Measurements from ENCODE around the gene MGAT4C. TPM values are rescaled to one million over a fixed set of nuclear protein-coding genes. Genes with fewer than 3 reads are reported as not detected.

MGAT4C gene
- total RNA-seq, 2 donors from 2014 or later: 0.11 to 1.8 TPM

DNA sequence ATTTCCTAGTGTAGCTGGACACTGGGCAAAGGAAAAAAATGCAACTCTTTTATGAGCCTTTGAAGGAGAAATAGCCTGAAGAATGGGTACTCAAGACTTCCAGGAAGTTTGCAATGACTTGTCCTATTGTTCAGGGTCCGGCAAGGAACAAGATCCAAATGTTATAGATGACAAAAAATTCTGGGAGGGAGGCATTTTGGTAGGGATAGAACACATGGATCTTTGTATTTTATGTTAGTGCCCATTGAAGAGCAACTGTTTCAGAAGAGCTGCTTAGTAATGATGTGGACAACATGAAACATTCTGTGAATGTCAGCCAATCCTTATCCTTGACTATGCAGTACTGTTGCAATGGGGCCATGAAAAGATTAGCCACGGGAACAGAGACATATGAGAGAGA is 138.0 kb downstream of the MGAT4C start:
- Mint-ChIP-seq H3K4me1 (peaks cover 4% of the 10 kb centered on the region), H3K27me3 (ENCODE audit: insufficient read depth) (no peaks in the 10 kb centered on the region), H3K9me3 (no peaks in the 10 kb centered on the region), H3K36me3 (ENCODE audit: low read depth) (no peaks in the 10 kb centered on the region), H3K27ac (no peak overlapping the region), H3K4me3 (no peak overlapping the region)
- no peak overlapping the region for H3K4me3 ChIP-seq (ENCODE audit: low read length)
- peaks cover 4% of the 10 kb centered on the region for H3K4me1 ChIP-seq (ENCODE audit: control insufficient read depth, insufficient read depth, low read length)
- TF ChIP-seq, protein P1, sequence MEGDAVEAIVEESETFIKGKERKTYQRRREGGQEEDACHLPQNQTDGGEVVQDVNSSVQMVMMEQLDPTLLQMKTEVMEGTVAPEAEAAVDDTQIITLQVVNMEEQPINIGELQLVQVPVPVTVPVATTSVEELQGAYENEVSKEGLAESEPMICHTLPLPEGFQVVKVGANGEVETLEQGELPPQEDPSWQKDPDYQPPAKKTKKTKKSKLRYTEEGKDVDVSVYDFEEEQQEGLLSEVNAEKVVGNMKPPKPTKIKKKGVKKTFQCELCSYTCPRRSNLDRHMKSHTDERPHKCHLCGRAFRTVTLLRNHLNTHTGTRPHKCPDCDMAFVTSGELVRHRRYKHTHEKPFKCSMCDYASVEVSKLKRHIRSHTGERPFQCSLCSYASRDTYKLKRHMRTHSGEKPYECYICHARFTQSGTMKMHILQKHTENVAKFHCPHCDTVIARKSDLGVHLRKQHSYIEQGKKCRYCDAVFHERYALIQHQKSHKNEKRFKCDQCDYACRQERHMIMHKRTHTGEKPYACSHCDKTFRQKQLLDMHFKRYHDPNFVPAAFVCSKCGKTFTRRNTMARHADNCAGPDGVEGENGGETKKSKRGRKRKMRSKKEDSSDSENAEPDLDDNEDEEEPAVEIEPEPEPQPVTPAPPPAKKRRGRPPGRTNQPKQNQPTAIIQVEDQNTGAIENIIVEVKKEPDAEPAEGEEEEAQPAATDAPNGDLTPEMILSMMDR (conservative IDR thresholded peaks at IDR 0.05): no peak
- H3K9ac ChIP-seq (ENCODE audit: extremely low read depth, low read length, poor library complexity, severe bottlenecking): no peak overlapping the region
- no peaks in the 10 kb centered on the region for H3K9me3 ChIP-seq (ENCODE audit: control insufficient read depth, low read length)
- no peaks in the 10 kb centered on the region for H3K36me3 ChIP-seq (ENCODE audit: control insufficient read depth, insufficient read depth, low read length)
- WGBS, 2 experiments (ENCODE audit: insufficient coverage in 1 of 2, insufficient read length in 1 of 2): 77 to 85% methylated on average over 2 of the region's 2 CpGs
- DNase-seq: no peak
- H3K27me3 ChIP-seq (ENCODE audit: control insufficient read depth, insufficient read depth, low read length, poor library complexity, severe bottlenecking): no peaks in the 10 kb centered on the region
- H3K27ac ChIP-seq (ENCODE audit: low read depth, low read length): no peak overlapping the region

- Histone ChIP-seq H3K4me1 (ENCODE audit: control insufficient read depth, insufficient read depth, low read length) (peaks cover 7% of the 10 kb centered on the region), H3K27me3 (ENCODE audit: control insufficient read depth, insufficient read depth, low read length, poor library complexity, severe bottlenecking) (no peaks in the 10 kb centered on the region), H3K9ac (ENCODE audit: extremely low read depth, low read length, poor library complexity, severe bottlenecking) (no peak overlapping the region), H3K36me3 (ENCODE audit: control insufficient read depth, insufficient read depth, low read length) (no peaks in the 10 kb centered on the region), H3K27ac (ENCODE audit: low read depth, low read length) (no peak overlapping the region), H3K9me3 (ENCODE audit: control insufficient read depth, low read length) (no peaks in the 10 kb centered on the region), H3K4me3 (ENCODE audit: low read length) (no peak overlapping the region)
- Mint-ChIP-seq H3K4me1 (peaks cover 5% of the 10 kb centered on the region), H3K36me3 (ENCODE audit: low read depth) (no peaks in the 10 kb centered on the region), H3K4me3 (no peak overlapping the region), H3K9me3 (no peaks in the 10 kb centered on the region), H3K27ac (no peak overlapping the region), H3K27me3 (ENCODE audit: insufficient read depth) (no peaks in the 10 kb centered on the region)
- TF ChIP-seq, protein P1 (conservative IDR thresholded peaks at IDR 0.05): no peak
- no peak for DNase-seq
- no CpG with 5 or more reads among the region's 1 CpG for WGBS, 2 experiments (ENCODE audit: insufficient coverage in 1 of 2, insufficient read length in 1 of 2)
Observed at GRCh38 chr12:86117711-86118110, 138.5 kb downstream of the MGAT4C start.

- Histone ChIP-seq H3K27ac (ENCODE audit: low read depth, low read length) (no peak overlapping the region), H3K4me1 (ENCODE audit: control insufficient read depth, insufficient read depth, low read length) (no peaks in the 10 kb centered on the region), H3K9ac (ENCODE audit: extremely low read depth, low read length, poor library complexity, severe bottlenecking) (no peak overlapping the region), H3K36me3 (ENCODE audit: control insufficient read depth, insufficient read depth, low read length) (no peaks in the 10 kb centered on the region), H3K9me3 (ENCODE audit: control insufficient read depth, low read length) (no peaks in the 10 kb centered on the region), H3K4me3 (ENCODE audit: low read length) (no peak overlapping the region), H3K27me3 (ENCODE audit: control insufficient read depth, insufficient read depth, low read length, poor library complexity, severe bottlenecking) (no peaks in the 10 kb centered on the region)
- Mint-ChIP-seq H3K4me3 (no peak overlapping the region), H3K27ac (no peak overlapping the region), H3K4me1 (peaks cover 5% of the 10 kb centered on the region), H3K36me3 (ENCODE audit: low read depth) (no peaks in the 10 kb centered on the region), H3K27me3 (ENCODE audit: insufficient read depth) (no peaks in the 10 kb centered on the region), H3K9me3 (no peaks in the 10 kb centered on the region)
- WGBS, 2 experiments (ENCODE audit: insufficient coverage in 1 of 2, insufficient read length in 1 of 2): 93 to 100% methylated on average over 1 to 8 of the region's 9 CpGs
- DNase-seq: no peak
- TF ChIP-seq, protein P1 (conservative IDR thresholded peaks at IDR 0.05): no peak
Observed at GRCh38 chr12:86104087-86104486, 152.1 kb downstream of the MGAT4C start.
